GM19193 (cell line): Measurements from ENCODE around the gene RAB14.
A peak's percentile ranks its signal among the peaks of the same experiment; 100 is the strongest.

Experiments used
- POLR2A ChIP-seq: IDR thresholded peaks from 4 replicates; pipeline ENCODE4 v1.6.1; 2011; ENCODE audit not compliant: insufficient read depth, insufficient read length; ENCODE audit errors: extremely low read depth

Gene RAB14

GRCh38 chr9:121227862-121228261, 26.2 kb upstream of the RAB14 start:
- TF ChIP-seq POLR2A: no peak

GRCh38 chr9:121226175-121226574, 24.5 kb upstream of the RAB14 start:
- TF ChIP-seq POLR2A: no peak

GRCh38 chr9:121225240-121225639, 23.6 kb upstream of the RAB14 start:
- TF ChIP-seq POLR2A: no peak

GRCh38 chr9:121222524-121223171, 21.0 kb upstream of the RAB14 start:
- no peak for TF ChIP-seq POLR2A

GRCh38 chr9:121221664-121222055, 20.0 kb upstream of the RAB14 start:
- no peak for TF ChIP-seq POLR2A

GRCh38 chr9:121220996-121221663, 19.5 kb upstream of the RAB14 start:
- no peak for TF ChIP-seq POLR2A

GRCh38 chr9:121219530-121219929, 17.9 kb upstream of the RAB14 start:
- no peak for TF ChIP-seq POLR2A

- no peak for TF ChIP-seq POLR2A
Measured at GRCh38 chr9:121218357-121219027, 16.8 kb upstream of the RAB14 start.

GRCh38 chr9:121217609-121218292, 16.1 kb upstream of the RAB14 start:
- TF ChIP-seq POLR2A: no peak

GRCh38 chr9:121216271-121216805, 14.7 kb upstream of the RAB14 start:
- no peak for TF ChIP-seq POLR2A

- TF ChIP-seq POLR2A: no peak
Measured at GRCh38 chr9:121214005-121214404, 12.3 kb upstream of the RAB14 start.

- no peak for TF ChIP-seq POLR2A
Measured at GRCh38 chr9:121213136-121213806, 11.6 kb upstream of the RAB14 start.

- no peak for TF ChIP-seq POLR2A
Measured at GRCh38 chr9:121210536-121210935, 8.9 kb upstream of the RAB14 start.

GRCh38 chr9:121207371-121207940, 5.8 kb upstream of the RAB14 start:
- peak; percentile 28 for TF ChIP-seq POLR2A
